Measurements from ENCODE around the gene CSAG2. TPM values are rescaled to one million over a fixed set of nuclear protein-coding genes. Genes with fewer than 3 reads are reported as not detected.
"Not testable (repeated sequence)": the region's sequence is repeated elsewhere in the genome, so short reads cannot be mapped to it uniquely, and the experiment has no call there.

The CSAG2 gene
- total RNA-seq, 1 experiment from 2014 or later, result not detected

- Histone ChIP-seq H3K9me3 (ENCODE audit: control insufficient read depth, low read depth, low read length) (peaks cover 15% of the 10 kb centered on the region), H3K14ac (ENCODE audit: insufficient read depth, low read length) (no peak overlapping the region), H2BK12ac (ENCODE audit: insufficient read length, low read depth, low read length) (no peak overlapping the region), H3K79me1 (ENCODE audit: insufficient read depth, low read depth, low read length, poor library complexity, severe bottlenecking) (no peaks in the 10 kb centered on the region), H2BK15ac (ENCODE audit: low read depth, low read length) (no peak overlapping the region), H3K23me2 (ENCODE audit: insufficient read length, low read depth, low read length, poor library complexity, severe bottlenecking) (no peaks in the 10 kb centered on the region), H3K18ac (ENCODE audit: insufficient read length, low read depth, low read length) (no peak overlapping the region), H3K27me3 (ENCODE audit: insufficient read depth, low read length) (no peaks in the 10 kb centered on the region), H2AK5ac (ENCODE audit: insufficient read length, low read length) (no peak overlapping the region), H2BK5ac (ENCODE audit: insufficient read length, low read length) (no peak overlapping the region), H4K20me1 (ENCODE audit: control insufficient read depth, insufficient read depth, insufficient read length) (no peaks in the 10 kb centered on the region), H3K79me2 (ENCODE audit: insufficient read depth, low read length) (no peaks in the 10 kb centered on the region), H3K4ac (ENCODE audit: low read depth, low read length) (no peak overlapping the region), H3K27ac (ENCODE audit: insufficient read length, low read depth, low read length) (no peak overlapping the region), H3K23ac (ENCODE audit: insufficient read length, low read depth, low read length) (no peak overlapping the region), H4K91ac (ENCODE audit: insufficient read length, low read depth, low read length) (no peak overlapping the region), H2BK120ac (ENCODE audit: low read depth, low read length, poor library complexity, severe bottlenecking) (no peak overlapping the region), H3K56ac (ENCODE audit: insufficient read length, low read depth, low read length) (no peak overlapping the region), H3K4me2 (ENCODE audit: insufficient read depth, insufficient read length, low read length) (no peak overlapping the region), H2AFZ (ENCODE audit: low read length) (no peak overlapping the region), H3T11ph (ENCODE audit: low read length) (no peak overlapping the region), H4K5ac (ENCODE audit: insufficient read length, low read depth, low read length) (no peak overlapping the region), H3K4me1 (ENCODE audit: insufficient read depth, low read length) (no peaks in the 10 kb centered on the region), H2BK20ac (ENCODE audit: low read depth, low read length, poor library complexity, severe bottlenecking) (no peak overlapping the region), H3K9ac (ENCODE audit: extremely low read depth, insufficient read length, low read length) (no peak overlapping the region), H4K8ac (replicated peaks; ENCODE audit: insufficient read length, low read depth, low read length) (no peak overlapping the region)
- TF ChIP-seq, protein P1, sequence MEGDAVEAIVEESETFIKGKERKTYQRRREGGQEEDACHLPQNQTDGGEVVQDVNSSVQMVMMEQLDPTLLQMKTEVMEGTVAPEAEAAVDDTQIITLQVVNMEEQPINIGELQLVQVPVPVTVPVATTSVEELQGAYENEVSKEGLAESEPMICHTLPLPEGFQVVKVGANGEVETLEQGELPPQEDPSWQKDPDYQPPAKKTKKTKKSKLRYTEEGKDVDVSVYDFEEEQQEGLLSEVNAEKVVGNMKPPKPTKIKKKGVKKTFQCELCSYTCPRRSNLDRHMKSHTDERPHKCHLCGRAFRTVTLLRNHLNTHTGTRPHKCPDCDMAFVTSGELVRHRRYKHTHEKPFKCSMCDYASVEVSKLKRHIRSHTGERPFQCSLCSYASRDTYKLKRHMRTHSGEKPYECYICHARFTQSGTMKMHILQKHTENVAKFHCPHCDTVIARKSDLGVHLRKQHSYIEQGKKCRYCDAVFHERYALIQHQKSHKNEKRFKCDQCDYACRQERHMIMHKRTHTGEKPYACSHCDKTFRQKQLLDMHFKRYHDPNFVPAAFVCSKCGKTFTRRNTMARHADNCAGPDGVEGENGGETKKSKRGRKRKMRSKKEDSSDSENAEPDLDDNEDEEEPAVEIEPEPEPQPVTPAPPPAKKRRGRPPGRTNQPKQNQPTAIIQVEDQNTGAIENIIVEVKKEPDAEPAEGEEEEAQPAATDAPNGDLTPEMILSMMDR (conservative IDR thresholded peaks at IDR 0.05), result no peak
- DNase-seq, result no peak
- Mint-ChIP-seq H3K27ac (no peak overlapping the region), H3K4me3 (no peak overlapping the region), H3K27me3 (ENCODE audit: low read depth) (peaks cover 3% of the 10 kb centered on the region), H3K4me1 (no peaks in the 10 kb centered on the region), H3K9me3 (peaks cover 37 to 42% of the 10 kb centered on the region in 2 experiments), H3K36me3 (ENCODE audit: insufficient read depth in 1 of 3, low read depth in 3 of 3) (no peaks in the 10 kb centered on the region; a peak in 1 of 7 replicates)
- no CpG with 5 or more reads among the region's 7 CpGs for WGBS (ENCODE audit: extremely low coverage, insufficient read length, low lambda C conversion rate)
These were observed 16.3 kb upstream of the CSAG2 start for GRCh38 chrX:152725409-152725808.

GRCh38 chrX:152713815-152714787 is 5.0 kb upstream of the CSAG2 start, which contains the start of gene MAGEA2B:
Gene MAGEA2B (plus strand): TSS chrX:152714628. CDS start chrX:152717107, 2,479 bp downstream.
- H3K4me3 Mint-ChIP-seq; DNase-seq; H4K8ac ChIP-seq (replicated peaks; ENCODE audit: insufficient read length, low read depth, low read length); H3K27me3 ChIP-seq (ENCODE audit: insufficient read depth, low read length); H3K23ac ChIP-seq (ENCODE audit: insufficient read length, low read depth, low read length); H3K4me2 ChIP-seq (ENCODE audit: insufficient read depth, insufficient read length, low read length); H2BK5ac ChIP-seq (ENCODE audit: insufficient read length, low read length); H3K9ac ChIP-seq (ENCODE audit: extremely low read depth, insufficient read length, low read length); H4K91ac ChIP-seq (ENCODE audit: insufficient read length, low read depth, low read length); H2AK5ac ChIP-seq (ENCODE audit: insufficient read length, low read length); H3K9me3 Mint-ChIP-seq; H3K79me2 ChIP-seq (ENCODE audit: insufficient read depth, low read length); H3K14ac ChIP-seq (ENCODE audit: insufficient read depth, low read length); H3T11ph ChIP-seq (ENCODE audit: low read length); H3K56ac ChIP-seq (ENCODE audit: insufficient read length, low read depth, low read length); H3K4ac ChIP-seq (ENCODE audit: low read depth, low read length); H3K36me3 Mint-ChIP-seq (ENCODE audit: insufficient read depth in 1 of 3, low read depth in 3 of 3); H3K27ac Mint-ChIP-seq; H3K23me2 ChIP-seq (ENCODE audit: insufficient read length, low read depth, low read length, poor library complexity, severe bottlenecking); H3K27me3 Mint-ChIP-seq (ENCODE audit: low read depth); H2AFZ ChIP-seq (ENCODE audit: low read length); H2BK15ac ChIP-seq (ENCODE audit: low read depth, low read length); H4K5ac ChIP-seq (ENCODE audit: insufficient read length, low read depth, low read length); H2BK120ac ChIP-seq (ENCODE audit: low read depth, low read length, poor library complexity, severe bottlenecking); H3K4me1 Mint-ChIP-seq; H3K9me3 ChIP-seq (ENCODE audit: control insufficient read depth, low read depth, low read length); H3K4me1 ChIP-seq (ENCODE audit: insufficient read depth, low read length); H2BK20ac ChIP-seq (ENCODE audit: low read depth, low read length, poor library complexity, severe bottlenecking); H3K79me1 ChIP-seq (ENCODE audit: insufficient read depth, low read depth, low read length, poor library complexity, severe bottlenecking); H3K18ac ChIP-seq (ENCODE audit: insufficient read length, low read depth, low read length); H4K20me1 ChIP-seq (ENCODE audit: control insufficient read depth, insufficient read depth, insufficient read length); H2BK12ac ChIP-seq (ENCODE audit: insufficient read length, low read depth, low read length); H3K27ac ChIP-seq (ENCODE audit: insufficient read length, low read depth, low read length): not testable (repeated sequence)
- no CpG with 5 or more reads among the region's 35 CpGs for WGBS (ENCODE audit: extremely low coverage, insufficient read length, low lambda C conversion rate)
